Measurements from ENCODE around the gene SCAANT1.

DNA sequence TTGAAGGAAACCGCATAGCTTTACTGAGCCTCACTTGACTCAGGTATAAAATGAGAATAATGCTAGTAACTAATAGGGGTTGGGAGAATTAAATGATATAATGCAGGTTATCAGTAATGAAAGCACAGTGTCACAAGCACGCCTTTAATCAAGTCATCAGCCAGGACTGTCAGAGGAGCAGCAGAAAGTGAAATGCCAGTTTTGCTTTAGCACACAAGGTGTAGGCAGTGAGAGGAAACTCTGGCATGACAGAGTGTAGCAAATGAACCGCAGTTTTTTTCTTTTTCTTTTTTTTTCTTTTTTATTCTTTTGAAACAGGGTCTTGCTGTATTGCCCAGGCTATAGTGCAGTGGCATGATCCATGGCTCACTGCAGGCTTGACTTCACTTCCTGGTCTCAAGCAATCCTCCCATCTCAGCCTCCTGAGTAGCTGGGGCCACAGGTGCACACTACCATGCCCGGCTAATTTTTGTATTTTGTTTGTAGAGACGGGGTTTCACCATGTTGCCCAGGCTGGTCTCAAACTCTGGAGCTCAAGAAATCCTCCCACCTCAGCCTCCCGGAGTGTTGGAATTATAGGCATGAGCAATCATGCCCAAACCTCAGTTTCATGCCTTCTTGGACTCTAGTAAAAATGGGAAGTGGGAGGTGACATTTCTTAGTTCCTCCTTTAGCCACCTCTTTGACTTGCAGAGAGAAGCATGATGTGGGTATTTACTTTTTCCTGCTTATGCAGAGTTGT is 9.7 kb upstream of the SCAANT1 start:
- TF ChIP-seq POLR2A (IDR thresholded peaks at IDR 0.05) (no peak), POLR2AphosphoS5 (IDR thresholded peaks at IDR 0.05) (no peak), EP300 (IDR thresholded peaks at IDR 0.05) (no peak)
- TF ChIP-seq, protein P1, sequence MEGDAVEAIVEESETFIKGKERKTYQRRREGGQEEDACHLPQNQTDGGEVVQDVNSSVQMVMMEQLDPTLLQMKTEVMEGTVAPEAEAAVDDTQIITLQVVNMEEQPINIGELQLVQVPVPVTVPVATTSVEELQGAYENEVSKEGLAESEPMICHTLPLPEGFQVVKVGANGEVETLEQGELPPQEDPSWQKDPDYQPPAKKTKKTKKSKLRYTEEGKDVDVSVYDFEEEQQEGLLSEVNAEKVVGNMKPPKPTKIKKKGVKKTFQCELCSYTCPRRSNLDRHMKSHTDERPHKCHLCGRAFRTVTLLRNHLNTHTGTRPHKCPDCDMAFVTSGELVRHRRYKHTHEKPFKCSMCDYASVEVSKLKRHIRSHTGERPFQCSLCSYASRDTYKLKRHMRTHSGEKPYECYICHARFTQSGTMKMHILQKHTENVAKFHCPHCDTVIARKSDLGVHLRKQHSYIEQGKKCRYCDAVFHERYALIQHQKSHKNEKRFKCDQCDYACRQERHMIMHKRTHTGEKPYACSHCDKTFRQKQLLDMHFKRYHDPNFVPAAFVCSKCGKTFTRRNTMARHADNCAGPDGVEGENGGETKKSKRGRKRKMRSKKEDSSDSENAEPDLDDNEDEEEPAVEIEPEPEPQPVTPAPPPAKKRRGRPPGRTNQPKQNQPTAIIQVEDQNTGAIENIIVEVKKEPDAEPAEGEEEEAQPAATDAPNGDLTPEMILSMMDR (IDR thresholded peaks at IDR 0.05): no peak
